DMS79 (cell line): ENCODE measurements around the gene HOXD3.
A peak's percentile ranks its signal among the peaks of the same experiment; 100 is the strongest.

ENCODE experiments used
- DNase-seq: peaks from one replicate; lab custom pipeline; 2025; lab: John Stamatoyannopoulos, UW

HOXD3 gene

GRCh38 chr2:176177580-176178037 is 20.5 kb downstream of the HOXD3 start:
- no peak for DNase-seq

GRCh38 chr2:176178038-176178756 is 21.1 kb downstream of the HOXD3 start:
- peak; percentile 94 for DNase-seq

- no peak for DNase-seq
Observed at GRCh38 chr2:176178757-176179295, 21.7 kb downstream of the HOXD3 start.

- DNase-seq = no peak
Observed at GRCh38 chr2:176181551-176181950, 24.4 kb downstream of the HOXD3 start.

GRCh38 chr2:176182671-176183070 is 25.6 kb downstream of the HOXD3 start:
- DNase-seq = no peak

GRCh38 chr2:176184749-176185148 is 27.6 kb downstream of the HOXD3 start:
- no peak for DNase-seq

- DNase-seq = no peak
Observed at GRCh38 chr2:176186024-176186423, 28.9 kb downstream of the HOXD3 start.

- peak; percentile 50 for DNase-seq
Observed at GRCh38 chr2:176187200-176187898, 30.2 kb downstream of the HOXD3 start.

GRCh38 chr2:176187899-176188773 is 31.0 kb downstream of the HOXD3 start, which contains the start of gene HOXD1:
TSS of gene HOXD1 (plus strand) at chr2:176188668. CDS start at chr2:176188802, 134 bp downstream.
- peak; percentile 64 for DNase-seq

- DNase-seq = no peak
Observed at GRCh38 chr2:176188774-176189680, 31.9 kb downstream of the HOXD3 start.

- DNase-seq = peak; percentile 2
Observed at GRCh38 chr2:176189681-176190641, 32.9 kb downstream of the HOXD3 start.

GRCh38 chr2:176192351-176192750 is 35.2 kb downstream of the HOXD3 start:
- DNase-seq = no peak

- DNase-seq = no peak
Observed at GRCh38 chr2:176193048-176193447, 35.9 kb downstream of the HOXD3 start.

- no peak for DNase-seq
Observed at GRCh38 chr2:176199902-176200301, 42.8 kb downstream of the HOXD3 start.

- no peak for DNase-seq
Observed at GRCh38 chr2:176200971-176201370, 43.9 kb downstream of the HOXD3 start.

- DNase-seq = no peak
Observed at GRCh38 chr2:176202491-176202890, 45.4 kb downstream of the HOXD3 start.

- no peak for DNase-seq
Observed at GRCh38 chr2:176205126-176205525, 48.0 kb downstream of the HOXD3 start.

- DNase-seq = no peak
Observed at GRCh38 chr2:176206136-176206535, 49.0 kb downstream of the HOXD3 start.

GRCh38 chr2:176206682-176207081 is 49.6 kb downstream of the HOXD3 start:
- no peak for DNase-seq

- no peak for DNase-seq
Observed at GRCh38 chr2:176211110-176211509, 54.0 kb downstream of the HOXD3 start.
